Amniotic epithelial cell (primary cell): ENCODE data around the gene UBE2K.
"Not testable (repeated sequence)": the region's sequence is repeated elsewhere in the genome, so short reads cannot be mapped to it uniquely, and the experiment has no call there.

ENCODE experiments used
- DNase-seq: peaks from one replicate; pipeline ENCODE4 v3.0.0-alpha.2; 2010; ENCODE audit warnings: low read depth

Gene UBE2K

DNA sequence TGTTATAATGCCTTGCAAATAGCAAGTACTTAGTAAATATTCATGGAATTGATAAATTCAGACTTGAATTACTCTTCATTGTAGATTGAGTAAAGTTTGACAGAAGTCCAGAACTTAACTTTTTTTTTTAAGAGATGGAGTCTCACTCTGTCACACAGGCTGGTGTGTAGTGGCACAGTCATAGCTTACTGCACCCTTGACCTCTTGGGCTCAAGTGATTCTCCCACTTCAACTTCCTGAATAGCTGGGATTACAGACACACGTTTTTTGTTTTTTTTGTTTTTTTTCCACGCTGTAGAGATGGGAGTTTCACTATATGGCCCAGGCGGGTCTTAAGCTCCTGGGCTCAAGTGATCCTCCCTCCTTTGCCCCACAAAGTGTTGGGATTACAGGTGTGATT, 32.1 kb downstream of the UBE2K start:
- DNase-seq, result no peak

DNA sequence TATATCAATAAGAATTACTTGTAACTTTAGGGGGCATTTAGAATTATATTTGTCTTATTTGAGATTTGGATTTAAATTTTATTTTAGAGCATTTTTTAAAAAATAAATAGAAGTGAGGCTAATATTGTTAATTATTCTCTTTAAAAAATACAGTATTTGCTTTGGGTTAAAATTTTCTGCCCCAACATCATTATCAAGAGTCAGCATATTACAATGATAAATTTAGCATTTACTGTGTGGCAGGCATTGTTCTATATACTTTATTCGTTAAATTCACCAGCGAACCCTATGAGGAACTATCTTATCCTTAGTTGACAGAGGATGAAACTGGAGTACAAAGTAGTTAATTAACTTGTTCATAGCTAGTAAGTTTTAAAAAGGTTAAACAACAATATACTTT, 34.0 kb downstream of the UBE2K start:
- no peak for DNase-seq

DNA sequence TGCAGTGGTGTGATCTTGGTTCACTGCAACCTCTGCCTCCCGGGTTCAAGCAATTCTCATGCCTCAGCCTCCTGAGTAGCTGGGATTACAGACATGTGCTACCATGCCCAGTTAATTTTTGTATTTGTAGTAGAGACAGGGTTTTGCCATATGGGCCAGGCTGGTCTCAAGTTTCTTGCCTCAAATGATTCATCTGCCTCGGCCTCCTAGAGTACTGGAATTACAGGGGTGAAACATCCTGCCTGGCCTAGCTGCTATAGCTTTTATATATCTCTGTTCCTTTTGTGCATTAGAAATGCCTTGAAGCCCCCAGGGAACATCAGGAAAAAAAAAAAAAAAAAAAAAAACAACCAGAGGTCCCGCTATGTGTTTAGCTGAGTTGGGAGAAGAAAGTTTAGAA, 34.8 kb downstream of the UBE2K start:
- DNase-seq, result peak; percentile 79

DNA sequence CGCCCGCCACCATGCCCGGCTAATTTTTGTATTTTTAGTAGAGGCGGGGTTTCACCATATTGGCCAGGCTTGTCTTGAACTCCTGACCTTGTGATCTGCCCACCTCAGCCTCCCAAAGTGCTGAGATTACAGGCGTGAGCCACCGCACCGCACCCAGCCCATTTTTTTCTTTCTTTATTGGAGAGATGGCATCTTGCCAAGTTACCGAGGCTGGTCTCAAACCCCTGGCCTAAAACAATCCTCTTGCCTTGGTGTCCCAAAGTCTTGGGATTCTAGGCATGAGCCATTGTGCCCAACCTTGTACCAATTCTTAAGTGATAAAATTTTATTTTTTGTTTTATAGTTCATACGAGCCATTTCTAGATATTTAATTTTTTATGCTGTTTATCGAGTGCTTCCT, 41.7 kb downstream of the UBE2K start:
- not testable (repeated sequence) for DNase-seq

DNA sequence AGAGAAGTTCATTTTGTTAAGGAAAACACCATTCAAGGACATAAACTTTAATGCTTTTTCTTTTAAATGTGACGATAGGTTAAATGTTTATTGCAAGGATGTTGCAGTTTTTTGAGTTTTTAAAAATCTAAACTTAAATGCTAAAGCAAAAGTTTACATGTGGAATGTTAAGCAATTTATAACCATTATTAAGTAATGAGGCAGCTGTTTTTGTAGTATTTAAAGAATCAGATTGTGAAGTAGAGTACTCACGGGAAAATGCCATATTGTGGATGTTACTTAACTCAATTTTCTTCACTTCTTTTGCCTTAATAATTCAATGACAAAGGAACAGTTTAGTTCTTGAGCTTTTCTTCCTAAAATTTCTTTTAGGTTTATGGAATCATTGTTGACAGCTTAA, 43.5 kb downstream of the UBE2K start:
- peak; percentile 45 for DNase-seq

DNA sequence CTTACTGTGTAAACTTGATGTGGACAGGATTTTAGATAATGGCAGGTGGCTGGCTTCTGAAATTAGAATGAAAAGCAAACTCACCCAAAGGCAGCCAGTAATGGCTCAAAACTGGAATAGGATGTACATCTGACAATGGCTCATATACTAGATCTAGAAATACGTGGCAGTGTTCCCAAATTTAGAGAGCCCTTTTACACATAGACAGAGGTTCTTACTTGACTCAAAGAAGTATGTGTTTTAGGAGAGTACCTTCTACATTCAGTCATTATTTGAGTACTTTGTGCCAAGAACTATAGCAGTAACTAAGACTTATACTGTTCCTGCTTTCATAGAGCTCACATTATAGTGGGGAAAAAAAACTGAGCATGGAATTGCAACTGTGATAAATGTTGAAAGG, 48.0 kb downstream of the UBE2K start:
- DNase-seq, result no peak

DNA sequence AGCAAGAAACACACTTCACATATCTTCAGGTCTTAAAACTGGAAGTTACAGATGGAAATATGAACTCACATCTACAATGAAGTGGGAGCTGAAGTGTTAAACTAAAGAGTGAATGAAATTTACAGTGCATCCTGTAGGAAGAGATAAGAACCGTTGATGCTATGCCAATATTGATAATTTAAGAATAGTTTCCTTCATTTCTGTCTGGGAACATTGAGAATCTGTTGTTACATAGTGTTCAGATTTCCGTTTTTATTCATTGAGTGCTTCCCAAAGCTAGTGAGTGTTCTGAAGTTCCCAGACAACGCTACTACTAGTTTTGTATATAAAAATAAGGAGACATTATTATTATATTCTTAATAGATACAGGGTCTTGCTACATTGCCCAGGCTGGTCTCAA, 52.3 kb downstream of the UBE2K start:
- no peak for DNase-seq

DNA sequence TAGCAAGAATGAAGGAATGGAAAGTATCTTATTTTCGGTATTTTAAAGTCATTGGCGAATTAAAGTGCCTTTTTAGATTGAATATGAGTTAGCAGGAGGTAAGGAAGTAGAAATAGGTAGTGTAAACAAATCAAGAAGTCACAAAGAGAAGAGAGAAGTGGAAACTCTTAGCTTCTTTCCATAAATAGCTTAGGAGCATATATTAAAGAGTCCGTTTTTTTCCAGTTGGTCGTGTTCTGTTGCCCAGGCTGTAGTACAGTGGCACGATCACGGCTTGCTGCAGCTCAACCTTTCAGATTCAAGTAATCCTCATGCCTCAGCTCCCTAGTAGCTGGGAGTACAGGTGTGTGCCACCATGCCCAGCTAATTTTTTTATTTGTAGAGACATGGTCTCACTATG, 56.4 kb downstream of the UBE2K start:
- no peak for DNase-seq

DNA sequence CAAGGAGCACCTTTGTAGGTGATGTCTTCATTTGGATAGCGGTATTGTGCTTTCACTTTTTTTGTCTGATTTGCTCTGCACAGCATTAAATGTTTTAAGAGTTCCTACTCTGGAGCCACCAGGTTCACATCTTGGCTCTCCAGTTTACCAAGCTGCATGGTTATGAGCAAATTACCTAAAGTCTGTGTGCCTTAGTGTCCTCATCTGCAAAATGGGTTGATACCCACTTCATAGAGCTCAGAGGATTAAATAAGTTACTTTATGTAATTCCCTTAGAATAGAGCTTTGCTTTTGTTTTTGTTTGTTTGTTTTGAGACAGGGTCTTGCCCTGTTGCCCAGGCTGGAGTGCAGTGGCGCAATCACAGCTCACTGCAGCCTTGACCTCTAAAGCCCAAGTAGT, 58.2 kb downstream of the UBE2K start:
- no peak for DNase-seq

DNA sequence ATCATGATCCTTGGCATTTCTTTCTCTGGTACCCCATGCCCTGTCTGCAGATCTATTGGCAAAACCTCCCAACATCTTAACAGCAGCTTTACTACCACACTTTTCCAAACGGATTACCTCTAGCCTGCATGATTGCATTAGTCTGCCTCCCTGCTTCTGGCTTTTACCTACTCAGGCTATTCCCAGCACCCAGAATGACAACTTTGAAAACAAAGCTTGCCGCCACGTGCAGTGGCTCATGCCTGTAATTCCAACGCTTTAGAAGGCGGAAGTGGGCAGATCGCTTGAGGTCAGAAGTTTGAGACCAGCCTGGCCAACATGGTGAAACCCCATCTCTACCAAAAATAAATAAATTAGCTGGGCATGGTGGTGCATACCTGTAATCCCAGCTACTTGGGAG, 60.2 kb downstream of the UBE2K start:
- DNase-seq, result no peak

DNA sequence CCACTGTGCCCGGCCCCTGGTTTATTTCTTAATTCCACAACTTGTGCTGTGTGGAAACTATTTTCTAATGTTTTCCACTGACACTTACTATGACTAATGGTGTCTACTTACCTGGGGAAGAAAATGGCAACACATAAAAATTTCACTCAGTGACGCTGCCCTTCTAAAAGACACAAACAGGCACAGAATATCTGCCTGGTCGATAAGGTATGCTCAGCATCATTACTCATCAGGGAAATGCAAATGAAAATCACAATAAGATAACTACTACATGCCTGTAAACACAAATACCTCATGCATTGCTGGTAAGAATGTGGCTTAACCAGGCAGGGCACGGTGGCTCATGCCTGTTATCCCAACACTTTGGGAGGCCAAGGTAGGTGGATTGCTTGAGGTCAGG, 61.6 kb downstream of the UBE2K start:
- no peak for DNase-seq

DNA sequence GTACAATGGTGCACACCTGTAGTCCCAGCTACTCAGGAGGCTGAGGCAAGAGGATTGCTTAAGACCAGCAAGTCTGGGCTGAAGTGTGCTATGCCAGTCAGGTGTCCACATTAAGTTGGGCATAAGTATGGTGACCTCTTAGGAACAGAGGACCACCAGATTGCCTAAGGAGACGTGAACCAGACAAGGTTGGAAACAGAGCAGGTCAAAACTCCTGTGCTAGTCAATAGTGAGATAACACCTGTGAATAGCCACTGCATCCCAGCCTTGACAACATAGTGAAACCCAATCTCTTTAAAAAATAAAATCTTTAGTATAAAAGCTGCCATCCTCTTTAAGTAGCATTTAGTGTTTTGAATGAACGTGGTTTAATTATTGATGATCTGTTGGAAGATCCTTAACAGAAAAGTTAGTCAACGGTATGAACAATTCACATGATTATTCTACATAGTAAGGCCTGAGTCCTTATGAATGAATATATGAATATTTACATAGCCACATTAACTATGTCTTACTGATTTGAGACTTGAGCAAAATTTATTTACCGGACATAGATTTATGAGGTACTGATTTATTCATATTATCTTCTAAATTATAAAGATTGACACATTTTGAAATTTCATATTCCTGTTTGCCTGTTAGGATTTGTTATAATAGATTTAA, 63.2 kb downstream of the UBE2K start:
- DNase-seq, result no peak

DNA sequence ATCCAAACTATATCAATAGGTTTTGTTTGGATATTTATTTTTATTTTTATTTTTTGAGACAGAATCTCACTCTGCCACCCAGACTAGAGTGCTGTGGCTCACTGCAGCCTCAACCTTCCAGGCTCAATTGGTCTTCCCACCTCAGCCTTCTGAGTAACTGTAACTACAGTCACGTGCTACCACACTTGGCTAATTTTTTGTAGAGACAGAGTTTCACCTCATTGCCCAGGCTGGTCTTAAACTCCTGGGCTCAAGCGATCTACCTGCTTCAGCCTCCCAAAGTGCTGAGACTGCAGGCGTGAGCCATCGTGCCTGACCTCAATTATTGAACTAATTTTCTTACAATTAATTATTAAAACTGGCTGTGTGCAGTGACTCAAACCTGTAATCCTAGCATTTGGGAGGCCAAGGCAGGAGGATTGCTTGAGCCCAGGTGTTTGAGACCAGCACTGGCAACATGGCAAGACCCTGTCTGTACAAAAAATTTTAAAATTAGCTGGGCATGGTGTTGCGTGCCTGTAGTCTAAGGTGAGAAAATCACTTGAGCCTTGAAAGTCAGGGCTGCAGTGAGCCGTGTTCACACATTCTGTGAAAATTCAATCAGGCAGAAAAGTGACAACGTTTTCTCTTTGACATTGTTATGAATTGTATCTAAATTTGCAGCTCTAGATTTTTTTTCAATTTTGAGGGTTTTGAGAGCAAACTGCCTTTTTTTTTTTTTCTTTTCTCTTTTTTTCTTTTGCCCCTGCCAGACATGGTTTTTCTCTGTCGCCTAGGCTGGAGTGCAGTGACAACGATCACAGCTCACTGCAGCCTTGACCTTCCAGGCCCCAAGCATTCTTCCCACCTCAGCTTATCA, 66.0 kb downstream of the UBE2K start:
- DNase-seq, result no peak

DNA sequence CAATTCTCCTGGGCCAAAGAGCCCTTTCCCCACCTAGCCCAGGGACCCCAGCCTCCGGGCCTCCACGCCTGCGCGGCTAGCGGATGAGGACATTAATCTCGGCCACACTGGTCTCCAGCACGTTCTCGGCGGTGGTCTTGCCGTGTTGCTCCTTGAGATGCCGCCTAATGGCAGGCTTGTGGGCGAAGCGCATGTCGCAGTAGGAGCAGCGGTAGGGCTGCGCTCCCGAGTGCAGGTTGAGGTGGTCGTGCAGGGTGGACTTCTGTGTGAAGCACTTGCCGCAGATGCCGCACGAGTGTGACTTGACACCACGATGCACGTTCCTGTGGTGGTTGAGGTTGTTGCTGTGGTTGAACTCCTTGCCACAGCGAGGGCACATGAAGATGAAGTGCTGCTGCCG, 72.1 kb downstream of the UBE2K start:
- no peak for DNase-seq

DNA sequence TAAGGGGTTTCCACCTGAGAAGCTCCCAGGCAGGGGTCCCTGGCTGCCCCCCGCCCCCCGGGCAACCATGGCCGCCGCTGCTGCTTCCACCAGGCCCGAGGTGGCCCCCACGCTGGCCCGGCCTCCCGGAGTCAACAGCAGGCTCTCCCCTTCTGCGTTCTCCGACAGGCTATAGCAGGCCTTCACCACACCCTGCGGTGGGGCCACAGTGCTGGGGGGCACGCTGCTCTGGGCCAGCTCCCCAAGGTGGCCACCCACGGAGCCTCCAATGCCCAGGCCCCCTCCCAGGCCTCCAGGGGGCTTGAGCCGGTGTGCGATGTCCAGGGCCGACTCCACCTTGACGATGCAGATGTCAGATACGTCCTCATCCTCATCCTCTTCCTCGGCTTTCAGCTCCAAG, 72.5 kb downstream of the UBE2K start:
- no peak for DNase-seq

DNA sequence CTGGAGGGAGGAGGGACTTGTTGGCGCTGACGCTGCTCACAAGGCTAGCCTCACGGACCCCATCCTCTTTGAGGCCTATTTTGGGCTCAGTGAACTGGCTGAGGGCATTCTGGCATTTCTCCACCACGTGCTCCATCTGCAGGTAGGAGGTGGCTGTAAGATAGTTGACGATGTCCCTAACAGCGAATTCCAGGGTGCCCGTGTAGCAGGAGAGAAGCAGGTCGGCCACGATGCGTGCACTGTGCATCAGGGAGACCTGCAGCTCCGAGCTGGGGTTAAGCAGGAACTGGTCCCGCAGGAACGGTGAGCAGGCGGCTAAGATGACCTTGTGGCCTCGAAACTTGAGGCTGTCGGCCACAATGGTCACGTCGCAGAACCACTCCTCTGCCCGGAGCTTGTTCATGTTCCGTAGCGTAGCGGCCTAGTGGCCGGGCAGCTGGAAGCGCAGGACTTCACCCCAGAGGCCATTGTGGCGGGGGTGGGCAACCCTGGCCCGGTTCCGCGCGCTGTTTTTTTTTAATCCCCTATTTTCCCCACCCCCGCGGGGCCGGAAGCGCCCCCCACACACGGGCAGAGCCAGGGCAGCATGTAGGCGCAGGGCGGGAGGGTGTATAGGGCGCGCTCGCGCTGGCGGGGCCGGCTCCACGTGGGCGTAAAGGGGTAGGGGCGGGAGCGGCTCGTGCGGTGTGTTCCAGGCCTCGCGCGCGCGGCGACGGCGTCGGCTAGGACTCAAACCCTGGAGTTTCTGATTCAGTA, 73.2 kb downstream of the UBE2K start:
- no peak for DNase-seq

DNA sequence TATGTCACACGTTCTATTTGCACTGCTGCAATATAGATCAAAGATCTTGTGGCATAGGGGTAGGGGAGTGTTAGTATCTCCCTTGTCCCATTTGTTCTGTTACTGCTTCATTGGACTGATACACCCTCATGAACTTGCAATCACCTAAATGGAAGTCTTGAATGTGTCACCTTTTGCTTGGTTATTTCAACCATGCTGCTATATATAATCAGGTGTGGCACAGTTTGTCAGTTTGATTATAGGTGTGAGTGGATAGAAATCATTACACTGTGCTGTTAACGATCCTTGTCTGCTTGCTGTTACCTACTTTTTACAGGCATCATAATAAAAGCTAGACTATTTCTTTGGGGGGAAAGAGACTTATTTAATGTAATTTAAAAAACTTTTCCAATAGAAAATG, 84.1 kb downstream of the UBE2K start:
- not testable (repeated sequence) for DNase-seq

DNA sequence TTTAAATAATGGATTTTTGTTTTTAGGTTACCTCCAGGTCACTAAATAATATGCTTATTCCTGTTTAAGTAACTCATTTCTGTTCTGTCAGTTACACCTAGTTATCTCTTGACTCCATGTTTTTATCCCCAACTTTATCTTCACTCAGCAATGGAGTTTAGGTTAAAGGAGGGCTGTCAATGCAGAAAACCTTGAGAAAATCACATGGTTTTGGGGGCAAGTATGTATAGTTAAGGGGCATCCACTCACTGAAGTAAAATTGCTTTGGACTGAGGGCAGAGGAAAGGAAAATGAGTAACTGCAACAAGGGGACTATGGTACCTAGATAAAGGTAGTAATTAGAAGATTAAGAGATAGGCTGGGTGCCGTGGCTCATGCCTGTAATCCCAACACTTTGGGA, 87.1 kb downstream of the UBE2K start:
- DNase-seq, result no peak

DNA sequence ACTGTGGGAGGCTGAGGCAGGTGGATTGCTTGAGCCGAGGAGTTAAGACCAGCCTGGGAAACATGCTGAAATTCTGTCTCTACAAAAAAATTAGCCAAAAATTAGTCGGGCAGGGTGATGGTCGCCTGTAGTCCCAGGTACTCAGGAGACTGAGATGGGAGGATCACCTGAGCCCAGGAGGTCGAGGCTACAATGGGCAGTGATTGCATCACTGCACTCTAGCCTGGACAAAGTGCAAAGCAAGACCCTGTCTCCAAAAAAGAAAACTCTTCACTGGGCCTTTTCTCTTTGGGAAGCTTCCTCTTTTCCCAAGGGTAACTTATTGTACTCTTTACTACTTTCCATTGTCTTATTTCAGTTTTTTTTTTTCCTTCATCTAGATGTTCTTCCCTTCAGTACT, 88.9 kb downstream of the UBE2K start:
- no peak for DNase-seq

DNA sequence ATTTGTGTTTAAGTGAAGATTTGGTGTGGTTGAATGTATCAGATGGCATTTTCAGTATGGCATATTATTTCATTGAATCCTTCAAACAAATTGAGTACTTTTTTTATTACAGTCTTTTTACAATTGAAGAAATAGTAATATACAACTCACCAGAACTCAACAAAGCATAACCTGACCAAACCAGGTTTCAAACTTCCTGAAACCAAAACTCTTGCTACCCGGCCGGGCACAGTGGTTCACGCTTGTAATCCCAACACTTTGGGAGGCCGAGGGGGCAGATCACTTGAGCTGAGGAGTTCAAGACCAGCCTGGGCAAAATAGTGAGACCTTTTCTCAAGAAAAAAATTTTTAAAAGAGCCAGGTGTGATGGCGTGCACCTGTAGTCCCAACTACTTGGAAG, 94.2 kb downstream of the UBE2K start:
- no peak for DNase-seq

DNA sequence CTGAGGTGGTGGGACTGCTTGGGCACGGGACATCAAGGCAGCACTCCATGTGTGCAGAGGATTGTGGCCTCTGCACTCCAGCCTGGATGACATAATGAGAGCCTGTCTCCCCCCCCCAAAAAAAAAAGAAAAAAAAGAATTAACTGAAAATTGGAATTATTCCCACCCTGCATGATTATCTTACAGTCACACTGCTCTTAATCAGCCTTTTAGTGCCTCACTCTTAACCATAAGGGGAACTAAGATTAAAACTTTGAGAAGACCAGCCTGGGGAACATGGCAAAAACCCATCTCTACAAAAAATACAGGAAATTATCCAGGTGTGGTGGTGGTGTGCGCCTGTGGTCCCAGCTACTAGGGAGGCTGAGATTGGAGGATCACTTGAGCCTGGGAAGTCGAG, 94.6 kb downstream of the UBE2K start:
- DNase-seq, result no peak

DNA sequence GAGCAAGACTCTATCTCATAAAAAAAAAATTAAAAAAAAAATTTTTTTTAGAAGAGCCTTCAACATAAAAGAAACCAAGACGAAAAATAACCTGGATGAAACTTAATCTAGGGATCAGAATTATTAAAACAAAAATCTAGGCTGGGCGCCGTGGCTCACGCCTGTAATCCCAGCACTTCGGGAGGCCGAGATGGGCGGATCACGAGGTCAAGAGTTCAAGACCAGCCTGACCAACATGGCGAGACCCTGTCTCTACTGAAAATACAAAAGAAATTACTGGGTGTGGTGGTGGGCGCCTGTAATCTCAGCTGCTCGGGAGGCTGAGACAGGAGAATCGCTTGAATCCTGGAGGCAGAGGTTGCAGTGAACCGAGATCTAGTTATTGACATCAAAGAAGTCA, 95.0 kb downstream of the UBE2K start:
- not testable (repeated sequence) for DNase-seq

DNA sequence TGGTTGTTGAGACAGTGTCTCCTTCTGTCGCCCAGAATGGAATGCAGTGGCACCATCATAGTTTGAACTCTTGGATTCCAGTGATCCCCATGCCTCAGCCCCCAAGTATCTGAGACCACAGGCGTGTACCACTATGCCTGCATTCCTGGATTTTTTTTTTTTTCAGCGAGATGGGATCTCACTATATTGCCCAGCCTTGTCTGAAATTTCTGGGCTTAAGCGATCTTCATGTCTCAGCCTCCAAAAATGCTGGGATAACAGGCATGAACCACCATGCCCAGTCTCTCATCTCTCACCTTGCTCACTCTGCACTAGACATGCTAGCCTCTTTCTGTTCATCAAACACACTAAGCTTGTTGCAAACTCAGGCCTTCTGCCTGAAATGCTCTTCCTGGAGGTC, 104.1 kb downstream of the UBE2K start:
- no peak for DNase-seq
